ENCODE measurements around the gene HSP90B1. TPM values are rescaled to one million over a fixed set of nuclear protein-coding genes. Genes with fewer than 3 reads are reported as not detected.

HSP90B1 gene
- total RNA-seq, 4 donors from 2014 or later, result 174 to 199 (median 191) TPM

GRCh38 chr12:103909811-103910210, 20.4 kb upstream of the HSP90B1 start:
- H3K36me3 ChIP-seq, result no peaks in the 10 kb centered on the region
- H3K4me1 ChIP-seq, result peaks cover 0 to 10% (median 6%) of the 10 kb centered on the region in 4 donors
- 92% methylated on average over 1 of the region's 1 CpG for WGBS
- no peaks in the 10 kb centered on the region for H3K9me3 ChIP-seq
- no peak for DNase-seq (ENCODE audit: extremely low spot score)
- H3K27ac ChIP-seq (replicated peaks in 1 of 4), result no peak overlapping the region
- intact Hi-C loops (cut with DNase I), result no loop called here
- no peaks in the 10 kb centered on the region for H3K27me3 ChIP-seq
- TF ChIP-seq EP300 (IDR thresholded peaks at IDR 0.05), result no peak
- TF ChIP-seq POLR2A (IDR thresholded peaks at IDR 0.05; ENCODE audit: low read depth), result no peak
- TF ChIP-seq CTCF (IDR thresholded peaks at IDR 0.05), result no peak
- TF ChIP-seq POLR2AphosphoS5 (IDR thresholded peaks at IDR 0.05), result no peak
- H3K4me3 ChIP-seq, result no peak overlapping the region

GRCh38 chr12:103912069-103912468, 18.1 kb upstream of the HSP90B1 start:
- WGBS, result 93% methylated on average over 1 of the region's 1 CpG
- H3K27ac ChIP-seq (replicated peaks in 1 of 4), result no peak overlapping the region
- no peaks in the 10 kb centered on the region for H3K36me3 ChIP-seq

GRCh38 chr12:103913100-103913499, 17.1 kb upstream of the HSP90B1 start:
- H3K27ac ChIP-seq (replicated peaks in 1 of 4), result no peak overlapping the region
- peaks cover 0 to 12% (median 4%) of the 10 kb centered on the region in 4 donors for H3K9me3 ChIP-seq
- DNase-seq (ENCODE audit: extremely low spot score), result no peak
- intact Hi-C loops (cut with DNase I), result no loop called here
- H3K36me3 ChIP-seq, result no peaks in the 10 kb centered on the region
- H3K4me1 ChIP-seq, result peaks cover 0 to 10% (median 6%) of the 10 kb centered on the region in 4 donors
- H3K27me3 ChIP-seq, result no peaks in the 10 kb centered on the region
- H3K4me3 ChIP-seq, result no peak overlapping the region
- TF ChIP-seq POLR2AphosphoS5 (IDR thresholded peaks at IDR 0.05), result no peak
- TF ChIP-seq POLR2A (IDR thresholded peaks at IDR 0.05; ENCODE audit: low read depth), result no peak
- TF ChIP-seq CTCF (IDR thresholded peaks at IDR 0.05), result no peak
- TF ChIP-seq EP300 (IDR thresholded peaks at IDR 0.05), result no peak
- 91% methylated on average over 2 of the region's 3 CpGs for WGBS

More at GRCh38 chr12:103912069-103912468, 18.1 kb upstream of the HSP90B1 start:
- peaks cover 0 to 2% (median 0%) of the 10 kb centered on the region in 4 donors for H3K9me3 ChIP-seq
- H3K27me3 ChIP-seq, result no peaks in the 10 kb centered on the region
- DNase-seq (ENCODE audit: extremely low spot score), result no peak
- intact Hi-C loops (cut with DNase I), result no loop called here
- TF ChIP-seq EP300 (IDR thresholded peaks at IDR 0.05), result no peak
- TF ChIP-seq CTCF (IDR thresholded peaks at IDR 0.05), result no peak
- no peak for TF ChIP-seq POLR2A (IDR thresholded peaks at IDR 0.05; ENCODE audit: low read depth)
- no peak for TF ChIP-seq POLR2AphosphoS5 (IDR thresholded peaks at IDR 0.05)
- peaks cover 0 to 10% (median 6%) of the 10 kb centered on the region in 4 donors for H3K4me1 ChIP-seq
- no peak overlapping the region for H3K4me3 ChIP-seq

GRCh38 chr12:103915306-103915705, 14.9 kb upstream of the HSP90B1 start:
- no peak for TF ChIP-seq POLR2AphosphoS5 (IDR thresholded peaks at IDR 0.05)
- TF ChIP-seq POLR2A (IDR thresholded peaks at IDR 0.05; ENCODE audit: low read depth), result no peak
- no peak for TF ChIP-seq CTCF (IDR thresholded peaks at IDR 0.05)
- TF ChIP-seq EP300 (IDR thresholded peaks at IDR 0.05), result no peak
- intact Hi-C loops (cut with DNase I), result no loop called here
- no peak overlapping the region for H3K4me3 ChIP-seq
- H3K4me1 ChIP-seq, result no peaks in the 10 kb centered on the region
- WGBS, result 60% methylated on average over 8 of the region's 8 CpGs
- no peak for DNase-seq (ENCODE audit: extremely low spot score)
- no peaks in the 10 kb centered on the region for H3K36me3 ChIP-seq
- no peaks in the 10 kb centered on the region for H3K27me3 ChIP-seq
- peaks cover 0 to 12% (median 4%) of the 10 kb centered on the region in 4 donors for H3K9me3 ChIP-seq
- H3K27ac ChIP-seq (replicated peaks in 1 of 4), result no peak overlapping the region

GRCh38 chr12:103917873-103918272, 12.3 kb upstream of the HSP90B1 start:
- intact Hi-C loops (cut with DNase I), result no loop called here
- no peak for DNase-seq (ENCODE audit: extremely low spot score)
- Histone ChIP-seq H3K4me3 (no peak overlapping the region), H3K27ac (replicated peaks in 1 of 4) (no peak overlapping the region), H3K36me3 (no peaks in the 10 kb centered on the region), H3K27me3 (no peaks in the 10 kb centered on the region), H3K9me3 (peaks cover 0 to 12% (median 4%) of the 10 kb centered on the region in 4 donors), H3K4me1 (no peaks in the 10 kb centered on the region)
- WGBS, result 55% methylated on average over 3 of the region's 3 CpGs
- TF ChIP-seq POLR2AphosphoS5 (IDR thresholded peaks at IDR 0.05), result no peak
- TF ChIP-seq POLR2A (IDR thresholded peaks at IDR 0.05; ENCODE audit: low read depth), result no peak
- no peak for TF ChIP-seq EP300 (IDR thresholded peaks at IDR 0.05)
- no peak for TF ChIP-seq CTCF (IDR thresholded peaks at IDR 0.05)
